Astrocyte (in vitro differentiated cells and primary cell): Measurements from ENCODE around the gene FADS3. TPM values are rescaled to one million over a fixed set of nuclear protein-coding genes. Genes with fewer than 3 reads are reported as not detected.

ENCODE experiments used
- DNase-seq: peaks from one replicate; pipeline ENCODE4 v3.0.0-alpha.2; 2010; ENCODE audit warnings: low read depth
- FAIRE-seq: peaks from 2 replicates; lab custom pipeline; 2011; peaks lifted over from hg19 to GRCh38; lab: Jason Lieb, UNC
- H2AFZ ChIP-seq: 2 replicates; pipeline ENCODE4 v1.6.0; 2012; ENCODE audit warnings: low read depth, low read length, inconsistent platforms
- H3K27ac ChIP-seq: 2 replicates; pipeline ENCODE4 v1.5.1; 2011; ENCODE audit warnings: low read depth, low read length, inconsistent platforms
- H3K27me3 ChIP-seq: 2 replicates; pipeline ENCODE4 v1.6.0; 2011; ENCODE audit warnings: low read length, inconsistent platforms; ENCODE audit not compliant: insufficient read depth
- H3K36me3 ChIP-seq: 2 replicates; pipeline ENCODE4 v1.5.1; 2011; ENCODE audit warnings: low read length, inconsistent platforms; ENCODE audit not compliant: insufficient read depth
- H3K4me1 ChIP-seq: 2 replicates; pipeline ENCODE4 v1.5.1; 2011; ENCODE audit warnings: low read length, inconsistent platforms; ENCODE audit not compliant: insufficient read depth
- H3K4me2 ChIP-seq: 2 replicates; pipeline ENCODE4 v1.6.0; 2012; ENCODE audit warnings: low read length, inconsistent platforms
- H3K4me3 ChIP-seq: 2 replicates; pipeline ENCODE4 v1.5.1; 2011; ENCODE audit warnings: low read depth, mild to moderate bottlenecking, low read length, inconsistent platforms; ENCODE audit not compliant: insufficient read depth
- H3K79me2 ChIP-seq: 2 replicates; pipeline ENCODE4 v1.6.0; 2012; ENCODE audit warnings: mild to moderate bottlenecking, low read length, inconsistent platforms; ENCODE audit not compliant: insufficient read depth
- H3K9ac ChIP-seq: 2 replicates; pipeline ENCODE4 v1.6.0; 2012; ENCODE audit warnings: mild to moderate bottlenecking, low read length, inconsistent platforms
- H3K9me3 ChIP-seq: 2 replicates; pipeline ENCODE4 v1.5.1; 2012; ENCODE audit warnings: low read depth, mild to moderate bottlenecking, low read length, inconsistent platforms; ENCODE audit not compliant: insufficient read depth
- H4K20me1 ChIP-seq: 2 replicates; pipeline ENCODE4 v1.6.0; 2012; ENCODE audit warnings: low read length, inconsistent platforms; ENCODE audit not compliant: insufficient read depth
- H3K27ac Mint-ChIP-seq: one replicate; pipeline ENCODE4 v1.8.0; 2021; ENCODE audit warnings: mild to moderate bottlenecking, mixed read lengths; ENCODE audit not compliant: unreplicated experiment
- H3K27me3 Mint-ChIP-seq: one replicate; pipeline ENCODE4 v1.8.0; 2021; ENCODE audit warnings: low read depth, mixed read lengths; ENCODE audit not compliant: unreplicated experiment
- H3K36me3 Mint-ChIP-seq: one replicate; pipeline ENCODE4 v1.8.0; 2021; ENCODE audit warnings: low read depth, mixed read lengths; ENCODE audit not compliant: unreplicated experiment
- H3K4me1 Mint-ChIP-seq: one replicate; pipeline ENCODE4 v1.8.0; 2021; ENCODE audit warnings: low read depth, mixed read lengths; ENCODE audit not compliant: unreplicated experiment
- H3K4me3 Mint-ChIP-seq: one replicate; pipeline ENCODE4 v1.8.0; 2021; ENCODE audit warnings: mild to moderate bottlenecking, moderate library complexity, mixed read lengths; ENCODE audit not compliant: unreplicated experiment
- H3K9me3 Mint-ChIP-seq: one replicate; pipeline ENCODE4 v1.8.0; 2021; ENCODE audit warnings: mild to moderate bottlenecking, mixed read lengths; ENCODE audit not compliant: unreplicated experiment
- EZH2 ChIP-seq: IDR thresholded peaks from 2 replicates; pipeline ENCODE4 v1.6.1; 2012; ENCODE audit warnings: mild to moderate bottlenecking, low read length, inconsistent platforms; ENCODE audit not compliant: insufficient read depth
- total RNA-seq: library from RNA; stranded (reverse); gene quantifications from 2 replicates; pipeline ENCODE4 v1.2.1, GENCODE V29; 2021
- TF ChIP-seq, protein P1 (sequence below): IDR thresholded peaks from 2 replicates; pipeline ENCODE4 v1.5.1; 2011; ENCODE audit warnings: low read depth, mild to moderate bottlenecking, inconsistent platforms, low read length, moderate library complexity; ENCODE audit not compliant: insufficient read depth

The FADS3 gene
- total RNA-seq, 1 donor from 2014 or later: 59.1 TPM

GRCh38 chr11:61863548-61864081, 27.7 kb downstream of the FADS3 start:
- Histone ChIP-seq H3K27me3 (no peaks in the 10 kb centered on the region), H3K4me1 (no peaks in the 10 kb centered on the region), H3K9me3 (no peaks in the 10 kb centered on the region), H3K79me2 (no peaks in the 10 kb centered on the region), H2AFZ (no peak overlapping the region), H3K4me3 (no peak overlapping the region), H3K4me2 (no peak overlapping the region), H3K36me3 (peaks cover 15% of the 10 kb centered on the region), H3K27ac (no peak overlapping the region), H3K9ac (no peak overlapping the region), H4K20me1 (peaks cover 13% of the 10 kb centered on the region)
- Mint-ChIP-seq H3K27me3 (no peaks in the 10 kb centered on the region), H3K36me3 (peaks cover 21% of the 10 kb centered on the region), H3K4me1 (no peaks in the 10 kb centered on the region), H3K4me3 (no peak overlapping the region), H3K9me3 (no peaks in the 10 kb centered on the region), H3K27ac (no peak overlapping the region)
- no peak for DNase-seq
- no peak for FAIRE-seq
- TF ChIP-seq, protein P1, sequence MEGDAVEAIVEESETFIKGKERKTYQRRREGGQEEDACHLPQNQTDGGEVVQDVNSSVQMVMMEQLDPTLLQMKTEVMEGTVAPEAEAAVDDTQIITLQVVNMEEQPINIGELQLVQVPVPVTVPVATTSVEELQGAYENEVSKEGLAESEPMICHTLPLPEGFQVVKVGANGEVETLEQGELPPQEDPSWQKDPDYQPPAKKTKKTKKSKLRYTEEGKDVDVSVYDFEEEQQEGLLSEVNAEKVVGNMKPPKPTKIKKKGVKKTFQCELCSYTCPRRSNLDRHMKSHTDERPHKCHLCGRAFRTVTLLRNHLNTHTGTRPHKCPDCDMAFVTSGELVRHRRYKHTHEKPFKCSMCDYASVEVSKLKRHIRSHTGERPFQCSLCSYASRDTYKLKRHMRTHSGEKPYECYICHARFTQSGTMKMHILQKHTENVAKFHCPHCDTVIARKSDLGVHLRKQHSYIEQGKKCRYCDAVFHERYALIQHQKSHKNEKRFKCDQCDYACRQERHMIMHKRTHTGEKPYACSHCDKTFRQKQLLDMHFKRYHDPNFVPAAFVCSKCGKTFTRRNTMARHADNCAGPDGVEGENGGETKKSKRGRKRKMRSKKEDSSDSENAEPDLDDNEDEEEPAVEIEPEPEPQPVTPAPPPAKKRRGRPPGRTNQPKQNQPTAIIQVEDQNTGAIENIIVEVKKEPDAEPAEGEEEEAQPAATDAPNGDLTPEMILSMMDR: no peak

GRCh38 chr11:61862714-61863547, 28.4 kb downstream of the FADS3 start:
- FAIRE-seq (no peak), DNase-seq (no peak)
- Histone ChIP-seq H3K27me3 (no peaks in the 10 kb centered on the region), H3K79me2 (no peaks in the 10 kb centered on the region), H3K4me3 (no peak overlapping the region), H4K20me1 (peaks cover 13% of the 10 kb centered on the region), H3K36me3 (peaks cover 18% of the 10 kb centered on the region), H3K4me2 (no peak overlapping the region), H3K27ac (no peak overlapping the region), H3K4me1 (no peaks in the 10 kb centered on the region), H3K9ac (no peak overlapping the region), H3K9me3 (no peaks in the 10 kb centered on the region), H2AFZ (no peak overlapping the region)
- no peaks in the 10 kb centered on the region for H3K4me1 Mint-ChIP-seq
- no peak for TF ChIP-seq EZH2
- TF ChIP-seq, protein P1: no peak
- H3K4me3 Mint-ChIP-seq: no peak overlapping the region
- peaks cover 21% of the 10 kb centered on the region for H3K36me3 Mint-ChIP-seq
- H3K27ac Mint-ChIP-seq: no peak overlapping the region
- no peaks in the 10 kb centered on the region for H3K9me3 Mint-ChIP-seq
- H3K27me3 Mint-ChIP-seq: no peaks in the 10 kb centered on the region

DNA sequence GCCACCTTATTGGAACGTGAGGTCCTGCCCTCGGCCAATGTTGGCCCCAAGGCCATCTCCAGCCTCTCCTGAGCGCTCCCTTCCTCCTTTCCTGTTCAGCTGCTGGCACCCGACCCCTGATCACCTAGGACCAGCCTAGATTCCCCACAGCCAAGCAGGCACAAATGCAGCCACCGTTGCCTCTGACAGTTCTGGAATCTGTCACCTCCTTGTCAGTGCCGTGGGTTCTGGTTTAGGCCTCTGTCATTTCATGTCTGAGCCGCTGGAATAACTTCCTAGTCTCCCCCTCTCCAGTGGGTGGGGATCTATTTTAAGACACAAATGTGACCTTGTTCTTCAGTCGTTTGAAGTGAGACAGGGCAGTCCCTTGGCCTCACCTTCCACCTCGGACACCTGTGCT, 29.7 kb downstream of the FADS3 start:
- Mint-ChIP-seq H3K4me1 (no peaks in the 10 kb centered on the region), H3K27me3 (no peaks in the 10 kb centered on the region), H3K36me3 (peaks cover 22% of the 10 kb centered on the region), H3K4me3 (no peak overlapping the region), H3K27ac (peak overlapping the region; percentile 34), H3K9me3 (no peaks in the 10 kb centered on the region)
- H4K20me1 ChIP-seq: peaks cover 23% of the 10 kb centered on the region
- no peak overlapping the region for H3K27ac ChIP-seq
- H3K4me1 ChIP-seq: no peaks in the 10 kb centered on the region
- no peaks in the 10 kb centered on the region for H3K27me3 ChIP-seq
- H3K4me3 ChIP-seq: no peak overlapping the region
- no peak overlapping the region for H3K4me2 ChIP-seq
- H3K9me3 ChIP-seq: no peaks in the 10 kb centered on the region
- H2AFZ ChIP-seq: no peak overlapping the region
- FAIRE-seq: no peak
- peaks cover 22% of the 10 kb centered on the region for H3K36me3 ChIP-seq
- no peak overlapping the region for H3K9ac ChIP-seq
- DNase-seq: no peak
- no peak for TF ChIP-seq EZH2
- TF ChIP-seq, protein P1: no peak
- no peaks in the 10 kb centered on the region for H3K79me2 ChIP-seq
